Stimulated activated CD4-positive, alpha-beta T cell treated with anti-CD3 and anti-CD28 coated beads, Interleukin-2, amount 100 ng/mL, for 4 hours (primary cell): Measurements from ENCODE around the gene KLC3.
"Not testable (repeated sequence)": the region's sequence is repeated elsewhere in the genome, so short reads cannot be mapped to it uniquely, and the experiment has no call there.

Source experiments
- DNase-seq: peaks from one replicate; pipeline ENCODE4 v3.0.0-alpha.2; 2020; ENCODE audit warnings: low read depth

The KLC3 gene

GRCh38 chr19:45340232-45340898, at the start of gene KLC3:
KLC3 (plus strand) TSS chr19:45340750; CDS start chr19:45345542, 4,792 bp downstream.
- DNase-seq = peak; percentile 14

- no peak for DNase-seq
Measured at GRCh38 chr19:45291834-45292233, 48.7 kb upstream of the KLC3 start.

- DNase-seq = no peak
Measured at GRCh38 chr19:45293682-45294081, 46.9 kb upstream of the KLC3 start.

GRCh38 chr19:45294291-45295029, 46.1 kb upstream of the KLC3 start:
- DNase-seq = no peak

GRCh38 chr19:45295873-45296272, 44.7 kb upstream of the KLC3 start:
- DNase-seq = no peak

GRCh38 chr19:45296355-45296754, 44.2 kb upstream of the KLC3 start:
- DNase-seq = no peak

- no peak for DNase-seq
Measured at GRCh38 chr19:45297674-45298073, 42.9 kb upstream of the KLC3 start.

GRCh38 chr19:45298264-45298663, 42.3 kb upstream of the KLC3 start:
- DNase-seq = no peak

GRCh38 chr19:45299719-45300118, 40.8 kb upstream of the KLC3 start:
- DNase-seq = no peak

GRCh38 chr19:45302416-45302815, 38.1 kb upstream of the KLC3 start:
- no peak for DNase-seq

GRCh38 chr19:45303269-45304060, 37.1 kb upstream of the KLC3 start:
- DNase-seq = no peak

- DNase-seq = no peak
Measured at GRCh38 chr19:45304141-45304926, 36.2 kb upstream of the KLC3 start.

- DNase-seq = no peak
Measured at GRCh38 chr19:45305007-45305406, 35.5 kb upstream of the KLC3 start.

GRCh38 chr19:45305421-45305820, 35.1 kb upstream of the KLC3 start:
- no peak for DNase-seq

- no peak for DNase-seq
Measured at GRCh38 chr19:45306040-45306439, 34.5 kb upstream of the KLC3 start.

- DNase-seq = no peak
Measured at GRCh38 chr19:45306518-45307027, 34.0 kb upstream of the KLC3 start.

GRCh38 chr19:45307361-45307760, 33.2 kb upstream of the KLC3 start:
- no peak for DNase-seq

GRCh38 chr19:45309322-45309721, 31.2 kb upstream of the KLC3 start:
- not testable (repeated sequence) for DNase-seq

- no peak for DNase-seq
Measured at GRCh38 chr19:45311621-45312020, 28.9 kb upstream of the KLC3 start.

GRCh38 chr19:45312285-45312684, 28.3 kb upstream of the KLC3 start:
- DNase-seq = not testable (repeated sequence)

GRCh38 chr19:45314708-45315245, 25.8 kb upstream of the KLC3 start:
- no peak for DNase-seq

- DNase-seq = no peak
Measured at GRCh38 chr19:45315304-45315703, 25.2 kb upstream of the KLC3 start.
